Effector memory CD4-positive, alpha-beta T cell (primary cell): Measurements from ENCODE around the gene TMPRSS2.

ENCODE experiments used
- DNase-seq, 3 donors: peaks; one replicate each; pipeline ENCODE4 v3.0.0-alpha.2; 2020
- H3K27ac ChIP-seq: 2 replicates; pipeline ENCODE4 v1.7.0; 2013; ENCODE audit warnings: mild to moderate bottlenecking, low read length, moderate library complexity; ENCODE audit not compliant: insufficient read depth, poor library complexity, severe bottlenecking
- H3K27me3 ChIP-seq: replicated peaks from 2 replicates; pipeline ENCODE4 v1.7.0; 2013; ENCODE audit warnings: mild to moderate bottlenecking, low read length; ENCODE audit not compliant: insufficient read depth, control insufficient read depth, poor library complexity, severe bottlenecking
- H3K36me3 ChIP-seq: 2 replicates; pipeline ENCODE4 v1.7.0; 2013; ENCODE audit warnings: mild to moderate bottlenecking, low read length, moderate library complexity; ENCODE audit not compliant: control insufficient read depth, insufficient read depth
- H3K4me1 ChIP-seq: 2 replicates; pipeline ENCODE4 v1.7.0; 2013; ENCODE audit warnings: low read length, mild to moderate bottlenecking; ENCODE audit not compliant: control insufficient read depth, insufficient read depth, poor library complexity, severe bottlenecking
- H3K4me3 ChIP-seq: 2 replicates; pipeline ENCODE4 v1.7.0; 2013; ENCODE audit warnings: low read length, low read depth, mild to moderate bottlenecking; ENCODE audit not compliant: insufficient read depth, poor library complexity, severe bottlenecking
- H3K9me3 ChIP-seq: 2 replicates; pipeline ENCODE4 v1.7.0; 2013; ENCODE audit warnings: mild to moderate bottlenecking, low read length, moderate library complexity; ENCODE audit not compliant: control insufficient read depth
- total RNA-seq, 3 donors: gene quantifications; one replicate each; lab custom pipeline; 2026; lab: John Stamatoyannopoulos, UW

TMPRSS2 gene
- 0 reads per million in 3 donors for total RNA-seq

DNA sequence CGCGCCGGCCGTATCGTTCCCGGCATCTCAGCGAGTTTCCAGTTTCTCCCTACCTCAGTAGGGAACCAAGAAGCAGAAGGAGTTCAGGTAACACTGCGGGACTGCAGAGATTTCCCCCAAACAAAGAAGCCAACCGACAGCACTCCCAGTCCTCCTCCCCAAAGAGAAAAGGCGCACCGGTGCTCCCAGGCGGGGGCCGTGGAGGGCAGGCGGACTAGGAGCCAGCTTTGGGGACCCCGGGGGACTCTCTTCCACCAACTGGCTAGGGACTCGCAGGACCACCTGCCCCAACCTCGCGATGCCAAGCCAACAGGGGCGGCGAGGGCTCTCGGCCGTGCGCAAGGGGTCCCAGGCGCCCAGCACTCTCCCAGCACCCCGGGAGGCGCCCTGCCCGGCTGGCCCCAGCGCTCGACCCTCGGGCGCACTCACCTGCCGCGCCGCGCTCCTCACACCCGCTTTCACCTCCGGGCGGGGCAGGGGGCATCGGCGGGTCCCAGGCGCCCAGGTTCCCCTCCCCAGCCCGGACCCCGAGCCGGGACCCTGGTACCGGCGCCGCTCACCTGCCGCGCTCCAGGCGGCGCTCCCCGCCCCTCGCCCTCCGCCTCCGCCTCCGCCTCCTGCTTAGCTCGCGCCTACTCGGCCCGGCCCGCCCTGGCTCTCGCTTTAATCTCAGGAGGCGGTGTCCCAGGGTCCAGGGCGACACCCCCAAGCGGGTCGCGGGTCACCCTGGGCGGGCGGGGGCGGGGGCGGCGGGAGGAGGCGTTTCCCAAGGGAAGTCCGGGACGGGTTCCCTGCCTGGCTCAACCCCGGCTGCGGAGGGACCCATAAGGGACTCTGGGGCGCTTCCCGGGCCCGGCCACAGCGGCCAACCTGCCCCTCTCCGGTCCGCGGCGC, at the start of gene TMPRSS2:
TSS of gene TMPRSS2 (minus strand) at position 638 of the 894 bp plus-strand sequence. CDS start 10,025 bp downstream, outside the sequence.
- peaks cover 30% of the 10 kb centered on the region for H3K27me3 ChIP-seq
- no peak within 1 kb of the TSS for H3K4me3 ChIP-seq
- no peaks in the 10 kb centered on the region for H3K4me1 ChIP-seq

DNA sequence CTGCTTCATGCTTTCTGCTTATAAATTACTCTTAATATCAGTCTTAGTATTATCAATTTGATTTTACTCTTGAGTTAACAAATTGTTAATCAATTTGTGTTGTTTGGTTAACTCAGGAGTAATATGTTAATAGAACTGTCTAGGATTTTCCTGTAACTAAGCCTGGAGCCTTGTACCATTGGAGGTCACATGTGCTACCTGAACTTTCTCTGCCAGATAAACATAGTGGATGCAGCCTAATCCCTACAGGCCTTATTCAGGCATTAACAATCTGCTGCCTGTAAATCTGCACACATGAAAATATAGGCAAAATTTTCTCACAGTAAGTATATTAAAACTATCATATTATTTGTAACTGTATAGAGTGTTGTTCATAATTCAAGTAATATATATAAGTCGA, 47.1 kb upstream of the TMPRSS2 start:
- no peak for DNase-seq
- Histone ChIP-seq H3K9me3 (no peaks in the 10 kb centered on the region), H3K4me3 (no peak overlapping the region), H3K27me3 (no peaks in the 10 kb centered on the region), H3K4me1 (no peaks in the 10 kb centered on the region), H3K36me3 (no peaks in the 10 kb centered on the region), H3K27ac (no peak overlapping the region)

More for the DNA sequence above, at the start of gene TMPRSS2:
- Histone ChIP-seq H3K9me3 (no peaks in the 10 kb centered on the region), H3K36me3 (no peaks in the 10 kb centered on the region), H3K27ac (no peak within 1 kb of the TSS)
- DNase-seq, result no peak

DNA sequence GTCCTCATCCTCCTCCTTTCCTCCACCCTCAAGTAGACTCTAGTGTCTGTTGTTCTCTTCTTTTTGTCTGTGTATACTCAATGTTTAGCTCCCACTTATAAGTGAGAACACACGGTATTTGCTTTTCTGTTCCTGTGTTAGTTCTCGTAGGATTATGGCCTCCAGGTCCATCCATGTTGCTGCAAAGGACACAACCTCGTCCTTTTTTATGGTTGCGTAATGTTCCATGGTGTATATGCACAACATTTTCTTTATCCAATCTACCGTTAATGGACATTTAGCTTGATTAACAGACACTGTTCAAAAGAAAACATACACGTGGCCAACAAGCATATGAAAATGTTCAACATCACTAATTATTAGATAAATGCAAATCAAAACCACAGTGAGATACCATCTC, 44.3 kb upstream of the TMPRSS2 start:
- H3K4me1 ChIP-seq, result no peaks in the 10 kb centered on the region
- no peaks in the 10 kb centered on the region for H3K9me3 ChIP-seq
- DNase-seq, result no peak
- no peaks in the 10 kb centered on the region for H3K36me3 ChIP-seq
- peaks cover 4% of the 10 kb centered on the region for H3K27me3 ChIP-seq
- no peak overlapping the region for H3K27ac ChIP-seq
- H3K4me3 ChIP-seq, result no peak overlapping the region

DNA sequence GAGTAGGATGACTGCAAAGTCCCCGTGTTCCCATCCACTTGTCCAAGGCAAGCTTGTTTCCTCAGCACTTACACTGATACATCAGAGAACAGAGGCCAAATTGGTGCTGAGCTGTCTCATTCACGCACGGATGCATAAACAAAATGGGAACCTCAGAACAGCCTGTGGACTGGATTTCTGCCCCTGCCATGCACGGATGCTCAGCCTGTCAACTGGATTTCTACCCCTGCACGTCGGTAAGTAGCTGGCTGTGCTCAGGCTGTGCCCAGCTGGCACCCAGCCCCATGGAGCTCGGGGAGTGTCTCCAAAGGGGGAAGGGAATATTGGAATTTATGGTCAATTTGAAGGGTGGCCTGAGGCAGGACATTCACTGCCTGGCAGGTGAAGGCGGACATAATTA, 40.8 kb upstream of the TMPRSS2 start:
- Histone ChIP-seq H3K27me3 (peaks cover 4% of the 10 kb centered on the region), H3K4me1 (no peaks in the 10 kb centered on the region), H3K36me3 (no peaks in the 10 kb centered on the region), H3K9me3 (no peaks in the 10 kb centered on the region), H3K27ac (no peak overlapping the region), H3K4me3 (no peak overlapping the region)
- DNase-seq, result no peak

- Histone ChIP-seq H3K27ac (no peak overlapping the region), H3K36me3 (no peaks in the 10 kb centered on the region), H3K4me1 (no peaks in the 10 kb centered on the region), H3K27me3 (peaks cover 4% of the 10 kb centered on the region), H3K4me3 (no peak overlapping the region), H3K9me3 (no peaks in the 10 kb centered on the region)
- no peak for DNase-seq
These were observed 39.2 kb upstream of the TMPRSS2 start for GRCh38 chr21:41547111-41547510.

GRCh38 chr21:41545500-41546359, 37.8 kb upstream of the TMPRSS2 start:
- H3K9me3 ChIP-seq, result no peaks in the 10 kb centered on the region
- H3K27ac ChIP-seq, result no peak overlapping the region
- no peaks in the 10 kb centered on the region for H3K4me1 ChIP-seq
- H3K27me3 ChIP-seq, result peaks cover 4% of the 10 kb centered on the region
- no peak overlapping the region for H3K4me3 ChIP-seq
- no peak for DNase-seq
- H3K36me3 ChIP-seq, result no peaks in the 10 kb centered on the region

DNA sequence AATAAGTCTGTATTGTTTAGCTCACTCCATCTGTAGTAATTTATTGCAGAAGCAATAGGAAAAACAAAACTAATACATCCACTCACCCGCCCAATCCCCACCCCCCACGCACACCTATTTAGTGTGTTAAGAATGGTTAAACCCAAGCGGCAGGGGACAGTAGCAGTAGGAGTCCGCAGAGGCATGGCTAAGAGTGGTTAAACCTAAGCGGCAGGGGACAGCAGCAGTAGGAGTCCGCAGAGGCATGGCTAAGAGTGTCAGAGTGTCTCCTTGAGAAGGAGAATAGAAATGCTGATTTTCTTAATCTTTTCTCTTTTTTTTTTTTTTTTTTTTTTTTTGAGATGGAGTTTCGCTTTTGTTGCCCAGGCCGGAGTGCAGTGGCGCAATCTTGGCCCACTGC, 34.8 kb upstream of the TMPRSS2 start:
- Histone ChIP-seq H3K4me1 (no peaks in the 10 kb centered on the region), H3K27me3 (no peaks in the 10 kb centered on the region), H3K36me3 (no peaks in the 10 kb centered on the region), H3K27ac (no peak overlapping the region), H3K9me3 (no peaks in the 10 kb centered on the region), H3K4me3 (no peak overlapping the region)
- no peak for DNase-seq

GRCh38 chr21:41537356-41537755, 29.4 kb upstream of the TMPRSS2 start:
- no peaks in the 10 kb centered on the region for H3K36me3 ChIP-seq
- H3K4me1 ChIP-seq, result no peaks in the 10 kb centered on the region
- no peak overlapping the region for H3K4me3 ChIP-seq
- no peak for DNase-seq
- H3K27ac ChIP-seq, result no peak overlapping the region
- H3K27me3 ChIP-seq, result no peaks in the 10 kb centered on the region
- no peaks in the 10 kb centered on the region for H3K9me3 ChIP-seq

- DNase-seq, result no peak
- H3K27ac ChIP-seq, result no peak overlapping the region
- H3K27me3 ChIP-seq, result no peaks in the 10 kb centered on the region
- no peaks in the 10 kb centered on the region for H3K36me3 ChIP-seq
- H3K4me1 ChIP-seq, result no peaks in the 10 kb centered on the region
- H3K9me3 ChIP-seq, result no peaks in the 10 kb centered on the region
- no peak overlapping the region for H3K4me3 ChIP-seq
These were observed 28.8 kb upstream of the TMPRSS2 start for GRCh38 chr21:41536827-41537103.
